Measurements from ENCODE around the gene TOLLIP.
"Not testable (repeated sequence)": the region's sequence is repeated elsewhere in the genome, so short reads cannot be mapped to it uniquely, and the experiment has no call there.

TOLLIP gene

DNA sequence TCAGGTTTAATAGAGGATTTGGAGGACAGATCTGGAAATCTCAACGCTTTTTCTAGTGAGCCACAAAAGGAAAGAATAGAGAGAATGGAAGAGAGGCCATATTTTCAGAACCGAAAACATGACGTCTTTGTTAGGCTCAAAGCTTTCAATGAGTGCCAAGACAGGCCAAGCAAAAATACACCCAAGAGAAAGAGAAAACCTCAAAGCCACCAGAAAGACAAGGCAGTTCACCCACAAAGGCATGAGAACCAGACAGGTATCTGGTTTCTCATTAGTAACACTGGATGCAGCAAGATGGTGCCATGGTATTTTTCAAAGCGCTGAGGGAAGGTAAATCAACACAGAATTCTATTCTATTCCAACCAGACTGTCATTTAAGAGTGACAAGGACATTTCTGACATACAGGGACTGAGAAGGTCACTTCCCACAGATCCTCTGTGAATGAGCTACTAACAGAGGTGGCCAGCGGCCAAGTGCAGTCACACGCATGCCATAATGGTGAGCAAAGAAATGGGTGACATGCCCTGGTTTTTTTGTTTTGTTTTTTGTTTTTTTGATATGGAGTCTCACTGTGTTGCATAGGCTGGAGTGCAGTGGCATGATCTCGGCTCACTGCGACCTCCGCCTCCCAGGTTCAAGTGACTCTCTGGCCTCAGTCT is 41.9 kb downstream of the TOLLIP start:
- no peak for TF ChIP-seq ZNF510 (tag by site-specific recombination; IDR thresholded peaks at IDR 0.05; ENCODE audit: insufficient replicate concordance)
- Histone ChIP-seq H3K9me3 (ENCODE audit: control insufficient read depth, insufficient read depth, low read depth, low read length) (no peaks in the 10 kb centered on the region), H3K4me3 (ENCODE audit: low read depth, low read length) (no peak overlapping the region), H3K36me3 (ENCODE audit: control insufficient read depth in 2 of 2, insufficient read depth in 1 of 2, low read length in 2 of 2) (no peaks in the 10 kb centered on the region), H3K27ac (ENCODE audit: extremely low read depth, low read depth, low read length) (no peak overlapping the region), H3K4me1 (ENCODE audit: control insufficient read depth, insufficient read depth, low read length) (no peaks in the 10 kb centered on the region)
- ChIA-PET POLR2A (interaction anchor here (0.6 kb wide), 1 partner anchor 135 kb away, joined by 3 read pairs; no protein-coding TSS in a partner anchor), CTCF (interaction anchor here (0.5 to 0.7 kb wide), 3 partner anchors 32 to 1145 kb away, joined by 3 to 7 read pairs (median 3); no protein-coding TSS in a partner anchor)

DNA sequence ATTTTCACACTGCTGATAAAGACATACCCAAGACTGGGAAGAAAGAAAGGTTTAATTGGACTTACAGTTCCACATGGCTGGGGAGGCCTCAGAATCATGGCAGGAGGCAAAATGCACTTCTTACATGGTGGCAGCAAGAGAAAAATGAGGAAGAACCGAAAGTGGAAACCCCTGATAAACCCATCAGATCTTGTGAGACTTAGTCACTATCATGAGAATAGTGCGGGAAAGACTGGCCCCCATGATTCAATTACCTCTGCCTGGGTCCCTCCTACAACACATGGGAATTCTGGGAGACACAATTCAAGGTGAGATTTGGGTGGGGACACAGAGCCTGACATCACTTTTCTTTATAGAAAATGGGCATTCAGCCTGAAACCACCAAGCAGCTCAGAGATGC is 42.5 kb downstream of the TOLLIP start:
- H3K36me3 ChIP-seq (ENCODE audit: control insufficient read depth in 2 of 2, insufficient read depth in 1 of 2, low read length in 2 of 2); H3K27ac ChIP-seq (ENCODE audit: extremely low read depth, low read depth, low read length); H3K4me1 ChIP-seq (ENCODE audit: control insufficient read depth, insufficient read depth, low read length); H3K4me3 ChIP-seq (ENCODE audit: low read depth, low read length); H3K9me3 ChIP-seq (ENCODE audit: control insufficient read depth, insufficient read depth, low read depth, low read length); POLR2A ChIA-PET: not testable (repeated sequence)
- CTCF ChIA-PET, result interaction anchor here (0.5 to 0.7 kb wide), 3 partner anchors 15 to 1146 kb away, joined by 3 to 7 read pairs (median 3); no protein-coding TSS in a partner anchor

DNA sequence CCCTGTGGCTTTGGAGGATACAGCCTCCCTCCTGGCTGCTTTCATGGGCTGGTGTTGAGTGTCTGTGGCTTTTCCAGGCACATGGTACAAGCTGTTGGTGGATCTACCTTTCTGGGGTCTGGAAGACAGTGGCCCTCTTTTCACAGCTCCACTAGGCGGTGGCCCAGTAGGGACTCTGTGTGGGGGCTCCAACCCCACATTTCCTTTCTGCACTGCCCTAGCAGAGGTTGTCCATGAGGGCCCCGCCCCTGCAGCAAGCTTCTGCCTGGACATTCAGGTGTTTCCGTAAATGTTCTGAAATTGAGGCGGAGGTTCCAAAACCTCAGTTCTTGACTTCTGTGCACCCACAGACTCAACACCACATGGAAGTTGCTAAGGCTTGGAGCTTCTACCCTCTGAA is 44.0 kb downstream of the TOLLIP start:
- H3K36me3 ChIP-seq (ENCODE audit: control insufficient read depth in 2 of 2, insufficient read depth in 1 of 2, low read length in 2 of 2); H3K9me3 ChIP-seq (ENCODE audit: control insufficient read depth, insufficient read depth, low read depth, low read length); H3K4me3 ChIP-seq (ENCODE audit: low read depth, low read length); H3K4me1 ChIP-seq (ENCODE audit: control insufficient read depth, insufficient read depth, low read length); POLR2A ChIA-PET; CTCF ChIA-PET; H3K27ac ChIP-seq (ENCODE audit: extremely low read depth, low read depth, low read length): not testable (repeated sequence)
- peak; percentile 9 for TF ChIP-seq SETDB1 (IDR thresholded peaks at IDR 0.05; ENCODE audit: insufficient read length, low read length)

- H3K4me1 ChIP-seq (ENCODE audit: control insufficient read depth, insufficient read depth, low read length); POLR2A ChIA-PET; CTCF ChIA-PET: not testable (repeated sequence)
These were observed 45.0 kb downstream of the TOLLIP start for GRCh38 chr11:1264444-1264843.

More at GRCh38 chr11:1264444-1264843, 45.0 kb downstream of the TOLLIP start:
- not testable (repeated sequence) for H3K4me3 ChIP-seq (ENCODE audit: low read depth, low read length); H3K9me3 ChIP-seq (ENCODE audit: control insufficient read depth, insufficient read depth, low read depth, low read length); H3K36me3 ChIP-seq (ENCODE audit: control insufficient read depth in 2 of 2, insufficient read depth in 1 of 2, low read length in 2 of 2); H3K27ac ChIP-seq (ENCODE audit: extremely low read depth, low read depth, low read length)
- TF ChIP-seq ZNF654 (tag by site-specific recombination; IDR thresholded peaks at IDR 0.05; ENCODE audit: low read depth), result 0 out of 2 replicates have a peak, but pooled peaks have one; percentile 16
- TF ChIP-seq ZNF518A (tag by site-specific recombination; conservative IDR thresholded peaks at IDR 0.05; ENCODE audit: low read depth), result 0 out of 2 replicates have a peak, but pooled peaks have one; percentile 21
- peak; percentile 47; the same call in 1 of the 2 replicates for TF ChIP-seq ZBTB17 (tag by site-specific recombination; IDR thresholded peaks at IDR 0.05)

Data from HEK293 (cell line).